ENCODE data around the gene FRMPD1.

Gene FRMPD1

DNA sequence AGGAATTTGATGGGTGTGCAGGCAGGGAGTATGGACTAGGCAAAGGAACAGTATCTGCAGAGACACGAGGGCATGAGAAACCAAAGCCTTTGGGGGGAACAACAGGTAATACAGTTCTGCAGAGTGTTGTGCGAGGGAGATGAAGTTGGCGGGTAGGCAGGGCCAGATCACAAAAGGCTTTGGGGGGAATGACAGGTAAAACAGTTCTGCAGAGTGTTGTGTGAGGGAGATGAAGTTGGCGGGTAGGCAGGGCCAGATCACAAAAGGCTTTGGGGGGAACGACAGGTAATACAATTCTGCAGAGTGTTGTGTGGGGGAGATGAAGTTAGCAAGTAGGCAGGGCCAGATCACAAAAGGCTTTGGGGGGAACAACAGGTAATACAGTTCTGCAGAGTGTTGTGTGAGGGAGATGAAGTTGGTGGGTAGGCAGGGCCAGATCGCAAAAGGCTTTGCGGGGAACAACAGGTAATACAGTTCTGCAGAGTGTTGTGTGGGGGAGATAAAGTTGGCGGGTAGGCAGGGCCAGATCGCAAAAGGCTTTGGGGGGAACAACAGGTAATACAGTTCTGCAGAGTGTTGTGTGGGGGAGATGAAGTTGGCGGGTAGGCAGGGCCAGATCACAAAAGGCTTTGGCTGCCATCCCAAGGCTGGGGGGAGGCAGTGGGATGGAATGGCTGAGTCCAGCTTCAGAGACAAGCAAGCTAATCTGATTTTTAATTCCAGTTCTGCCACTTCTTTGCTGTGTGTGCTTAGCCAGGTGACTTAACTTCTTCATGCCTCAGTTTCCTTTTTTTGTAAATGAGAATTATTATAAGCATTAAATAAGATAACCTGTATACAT lies 33.0 kb downstream of the FRMPD1 start:
- no peak for DNase-seq

DNA sequence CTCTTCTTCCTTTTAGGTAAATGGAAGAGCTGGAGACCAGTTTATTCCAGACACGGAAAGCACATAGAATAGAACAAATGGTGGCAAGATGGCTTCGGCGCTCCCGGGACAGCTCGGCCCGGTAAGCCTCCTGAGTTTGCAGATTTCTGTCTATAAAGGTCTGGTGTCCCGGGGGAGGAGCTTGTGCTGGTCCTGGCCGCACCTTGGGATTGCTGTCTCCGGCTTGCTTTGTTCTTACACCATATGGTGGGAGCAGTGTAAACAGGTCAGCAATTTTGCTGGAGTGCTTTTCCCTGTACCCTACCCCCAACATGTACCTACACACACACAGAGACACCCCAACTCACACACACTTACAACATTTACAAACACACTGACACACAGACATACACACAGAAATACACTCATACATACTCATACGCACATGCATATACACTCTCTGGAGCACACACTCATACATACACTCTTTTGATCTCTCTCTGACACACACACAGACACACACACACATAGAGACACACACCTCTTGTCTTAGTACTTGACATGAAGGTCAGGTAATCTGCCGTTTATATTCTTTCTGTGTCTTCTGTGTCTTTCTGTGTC lies 42.0 kb downstream of the FRMPD1 start:
- no peak for DNase-seq

DNA sequence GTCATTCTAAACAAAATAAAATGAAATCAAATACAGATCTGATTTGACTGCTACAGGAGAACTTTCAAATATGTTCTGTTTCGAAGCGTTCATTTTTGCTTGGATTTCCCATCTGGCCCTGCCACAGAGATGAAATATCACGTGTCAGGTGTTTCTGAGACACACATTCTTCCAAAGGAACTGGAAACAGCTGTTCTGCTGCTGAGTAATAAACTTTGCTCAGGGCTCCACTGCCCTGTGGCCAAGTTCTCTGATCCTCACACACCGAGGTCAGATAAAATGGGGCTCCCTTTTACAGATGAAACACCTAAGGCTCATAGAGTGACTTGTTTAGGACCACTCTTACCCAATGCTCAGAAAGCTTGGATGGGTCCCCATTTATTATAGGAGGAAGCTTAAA lies 42.5 kb downstream of the FRMPD1 start:
- DNase-seq: no peak

DNA sequence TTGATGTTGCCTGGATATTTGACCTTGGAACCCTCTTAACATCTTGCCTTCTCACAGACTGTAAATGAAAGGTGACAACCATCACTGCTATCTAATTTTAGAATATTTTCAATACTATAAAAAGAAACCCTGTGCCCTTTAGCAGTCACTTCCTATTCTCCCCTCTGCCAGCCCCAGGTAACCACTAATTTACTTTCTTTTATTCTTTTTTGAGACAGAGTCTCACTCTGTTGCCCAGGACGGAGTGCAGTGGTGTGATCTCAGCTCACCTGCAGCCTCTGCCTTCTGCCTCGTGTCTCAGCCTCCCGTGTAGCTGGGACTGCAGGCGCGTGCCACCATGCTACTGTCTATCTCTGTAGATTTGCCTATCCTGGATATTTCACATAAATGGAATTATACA lies 43.6 kb downstream of the FRMPD1 start:
- DNase-seq: no peak

DNA sequence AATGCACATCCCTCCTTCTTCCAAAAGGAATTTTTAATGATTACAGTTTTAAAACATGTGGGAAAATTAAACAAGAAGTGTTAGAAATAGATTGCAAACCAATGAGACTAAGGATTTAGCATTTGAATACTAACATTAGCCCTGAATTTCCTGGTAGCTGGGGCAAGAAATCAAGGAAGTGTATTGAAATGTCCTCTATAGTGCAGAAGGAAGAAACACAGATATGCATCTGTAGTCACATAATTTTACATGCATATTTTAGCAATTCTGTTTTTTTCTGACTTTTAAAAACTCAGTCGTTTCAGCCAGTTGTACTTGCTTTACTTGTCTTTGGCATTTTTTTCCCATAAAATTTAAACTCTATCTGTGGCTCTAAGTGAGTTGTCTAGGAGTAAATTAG lies 45.8 kb downstream of the FRMPD1 start:
- DNase-seq: no peak

DNA sequence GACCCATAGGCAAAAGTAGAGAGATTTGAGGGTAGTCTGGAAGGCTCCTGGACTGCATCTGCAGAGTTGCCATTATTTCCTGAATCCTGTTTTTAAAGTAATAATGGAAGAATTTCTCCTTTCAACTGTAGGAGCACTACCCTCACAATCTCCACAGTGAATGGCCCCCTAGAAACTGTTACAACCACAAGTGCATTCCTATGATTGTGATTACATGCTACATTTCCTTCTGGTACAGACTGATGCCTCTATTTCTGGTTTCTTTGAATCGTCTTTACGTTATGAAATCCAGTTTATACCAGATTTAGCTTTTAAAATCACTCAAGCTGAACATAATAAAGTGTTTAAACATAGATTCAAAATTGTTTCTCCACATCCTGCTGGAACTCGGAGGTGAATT lies 49.4 kb downstream of the FRMPD1 start:
- DNase-seq: no peak

DNA sequence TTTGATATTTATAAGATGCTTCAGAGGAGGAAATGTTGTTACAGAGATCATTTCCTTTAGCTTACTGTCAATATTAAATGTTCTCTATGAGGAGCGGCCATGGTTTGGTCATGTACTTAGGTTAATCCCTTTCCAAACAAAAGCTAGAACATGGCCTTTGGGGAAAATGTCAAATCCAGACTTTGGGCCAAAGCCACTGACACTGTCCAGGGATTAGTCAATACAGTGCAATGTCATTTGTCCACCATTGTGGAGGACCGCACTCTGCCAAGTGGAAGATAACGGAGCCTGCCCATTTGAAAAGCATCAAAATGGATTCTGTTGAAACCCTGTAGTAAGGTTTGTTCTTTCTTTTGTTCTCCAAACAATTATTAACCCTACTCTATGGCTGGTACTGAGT lies 50.1 kb downstream of the FRMPD1 start:
- DNase-seq: no peak

DNA sequence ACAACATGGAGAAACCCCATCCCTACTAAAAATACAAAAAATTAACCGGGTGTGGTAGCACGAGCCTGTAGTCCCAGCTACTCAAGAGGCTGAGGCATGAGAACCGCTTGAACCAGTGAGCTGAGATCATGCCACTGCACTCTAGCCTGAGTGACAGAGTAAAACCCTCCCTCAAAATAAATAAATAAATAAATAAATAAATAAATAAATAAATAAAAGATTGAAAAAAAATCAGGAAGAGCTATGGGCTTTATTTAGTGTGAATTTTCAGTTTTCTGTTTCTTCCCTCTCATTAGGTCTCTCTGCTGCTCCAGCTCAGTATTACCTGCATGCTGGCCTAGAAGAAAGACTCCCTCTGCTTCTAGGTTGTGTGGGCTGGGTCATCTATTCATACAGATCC lies 55.0 kb downstream of the FRMPD1 start:
- DNase-seq: no peak

DNA sequence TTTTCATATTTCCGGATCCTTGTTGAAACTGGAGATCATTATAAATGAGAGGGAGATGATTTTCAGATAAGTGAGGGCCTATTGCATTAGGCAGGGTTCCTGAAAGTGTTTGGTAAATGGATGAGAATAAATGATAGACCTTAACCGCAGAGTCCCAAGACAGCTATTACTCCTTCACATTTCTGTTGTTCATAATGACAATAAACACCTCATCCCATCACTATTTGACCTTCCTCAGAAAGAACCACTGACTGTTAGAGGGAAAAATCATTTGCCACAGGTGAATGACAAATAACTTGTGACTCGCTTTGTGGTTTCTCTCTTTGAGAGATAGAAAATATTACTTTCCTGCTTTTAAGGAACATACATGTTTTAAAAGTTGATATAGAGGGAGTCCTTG lies 55.5 kb downstream of the FRMPD1 start:
- no peak for DNase-seq

DNA sequence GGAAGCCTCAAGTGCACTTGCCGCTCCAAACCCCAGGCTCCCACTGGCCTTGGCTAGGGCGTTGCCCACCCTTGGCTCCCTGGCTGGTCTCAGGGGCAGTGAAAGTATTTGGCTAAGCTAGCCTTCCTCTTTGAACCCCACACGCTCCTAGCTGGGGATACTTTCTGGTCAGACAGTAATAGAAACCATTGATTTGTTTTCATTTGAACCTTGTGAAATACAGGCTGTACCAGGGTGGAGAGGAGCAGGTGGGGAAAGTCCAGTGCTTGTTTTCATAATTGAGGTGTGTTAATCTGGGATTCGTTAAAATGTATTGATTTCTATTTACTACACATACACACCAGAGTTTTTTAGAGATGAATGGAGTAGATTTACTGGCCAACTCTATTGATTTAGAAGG lies 57.0 kb downstream of the FRMPD1 start:
- DNase-seq: no peak

DNA sequence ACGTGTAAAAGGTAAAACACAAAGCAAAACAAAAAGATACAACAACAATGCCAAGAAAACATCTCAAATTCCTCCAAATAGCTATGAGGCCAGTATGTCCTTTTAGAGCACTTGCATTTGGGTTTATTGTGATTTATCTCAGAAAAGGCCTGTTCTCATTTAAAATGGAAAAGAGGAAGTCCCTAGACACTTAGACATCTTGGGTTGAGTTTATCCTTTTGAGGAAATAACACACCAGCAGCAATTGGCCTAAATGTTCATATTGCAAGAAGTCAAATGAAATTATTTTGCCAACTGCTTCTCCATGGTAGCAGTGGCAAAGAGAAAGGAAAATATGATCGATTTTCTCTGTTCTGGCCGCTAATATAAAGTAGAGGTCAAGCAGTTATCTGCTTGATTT lies 59.3 kb downstream of the FRMPD1 start:
- DNase-seq: no peak

DNA sequence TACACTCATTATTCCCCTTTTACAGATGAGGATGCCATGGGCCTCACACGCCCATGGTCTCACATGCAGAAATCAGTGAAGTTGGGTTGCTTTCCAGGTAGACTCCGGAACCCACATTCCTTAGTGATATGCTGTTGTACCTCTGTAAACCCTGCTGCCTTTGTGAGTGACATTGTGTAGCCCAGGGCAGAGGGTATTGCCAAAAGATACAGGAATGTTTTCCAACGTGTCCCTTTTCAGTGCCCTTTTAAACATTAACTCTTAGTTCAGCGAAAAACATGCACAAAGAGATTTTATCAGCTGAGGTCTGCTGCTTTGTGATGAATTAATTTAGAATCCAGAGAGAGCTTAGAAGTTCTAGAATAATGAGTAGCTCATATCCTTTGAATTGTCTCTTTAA lies 64.5 kb downstream of the FRMPD1 start:
- no peak for DNase-seq

DNA sequence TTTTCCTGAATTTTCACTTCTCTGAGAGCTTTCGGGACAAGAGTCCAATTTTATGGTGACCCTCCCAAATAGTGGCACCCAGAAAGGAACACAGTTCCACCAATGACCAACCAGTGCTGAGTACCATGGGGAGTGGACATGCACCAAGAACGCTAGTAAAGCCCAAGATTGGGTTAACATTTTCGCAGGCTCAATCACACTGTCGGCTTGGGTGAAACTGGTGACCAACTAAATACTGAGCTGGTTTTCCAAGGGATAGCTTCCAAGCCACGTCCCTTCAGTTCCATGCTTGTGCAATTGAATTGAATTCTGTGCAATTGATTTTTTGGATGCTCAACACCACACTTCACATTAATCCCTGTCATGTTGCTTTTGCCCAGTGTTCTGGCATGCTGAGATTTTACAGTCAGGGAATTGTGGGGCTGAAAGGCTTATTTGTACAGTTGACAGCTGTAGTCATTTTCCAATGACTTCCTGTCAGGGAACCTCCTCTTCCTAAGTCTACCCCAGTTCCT lies 65.3 kb downstream of the FRMPD1 start:
- no peak for DNase-seq

DNA sequence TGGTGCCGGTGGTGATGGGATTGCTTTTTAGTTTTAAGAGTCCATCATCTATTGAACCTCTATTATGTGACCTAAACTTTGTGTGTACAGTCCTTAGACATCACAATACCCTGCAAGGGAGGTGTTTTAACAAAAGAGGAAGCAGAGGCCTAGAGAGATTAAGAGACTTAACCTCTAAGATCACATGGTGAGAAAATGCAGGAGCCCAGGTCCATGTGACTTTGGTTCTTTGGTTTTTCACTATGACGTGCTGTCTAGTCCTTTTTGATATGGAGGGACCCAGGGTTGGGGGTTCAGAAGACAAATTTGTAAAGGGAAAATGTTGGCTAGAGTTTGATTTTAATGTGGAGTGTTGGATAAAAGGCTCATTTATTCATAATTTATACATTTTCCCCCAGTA lies 68.8 kb downstream of the FRMPD1 start:
- no peak for DNase-seq

DNA sequence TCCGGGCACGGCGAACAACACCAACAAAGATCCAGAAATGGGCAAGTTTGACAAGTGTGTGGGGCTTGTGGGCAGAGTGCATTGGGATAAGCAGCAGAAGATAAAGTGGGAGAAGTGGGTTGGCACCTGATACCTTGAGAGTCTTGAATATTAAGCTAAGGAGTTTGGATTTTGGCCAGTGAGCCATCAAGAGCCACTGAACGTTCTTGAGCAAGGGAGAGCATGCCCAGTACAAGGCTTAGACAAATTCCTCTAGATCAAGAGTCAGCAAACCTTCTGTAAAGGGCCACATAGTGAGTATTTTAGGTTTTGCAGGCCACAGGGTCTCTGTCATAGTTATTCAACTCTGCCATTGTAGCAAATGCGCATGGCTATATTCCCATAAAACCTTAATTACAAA lies 76.3 kb downstream of the FRMPD1 start:
- DNase-seq: no peak

DNA sequence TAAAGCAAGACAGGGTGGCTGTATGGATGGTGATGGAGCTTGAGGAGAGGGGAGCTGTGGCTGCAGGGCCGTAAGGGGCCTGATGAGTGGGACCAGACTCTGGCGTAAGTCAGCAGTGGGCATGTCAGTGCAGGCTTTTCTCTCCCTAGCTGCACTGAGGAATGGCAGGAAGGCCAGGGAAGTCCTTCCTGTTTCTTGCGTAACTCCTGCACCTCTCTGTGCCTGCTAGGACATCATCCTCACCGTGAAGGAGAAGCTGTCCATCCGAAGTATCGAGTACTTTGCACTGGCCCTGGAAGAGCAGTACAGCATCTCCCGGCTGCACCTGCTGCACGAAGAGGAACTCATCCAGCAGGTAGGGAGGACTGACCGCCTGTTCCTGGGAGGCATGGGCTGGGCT lies 78.7 kb downstream of the FRMPD1 start:
- DNase-seq: no peak

DNA sequence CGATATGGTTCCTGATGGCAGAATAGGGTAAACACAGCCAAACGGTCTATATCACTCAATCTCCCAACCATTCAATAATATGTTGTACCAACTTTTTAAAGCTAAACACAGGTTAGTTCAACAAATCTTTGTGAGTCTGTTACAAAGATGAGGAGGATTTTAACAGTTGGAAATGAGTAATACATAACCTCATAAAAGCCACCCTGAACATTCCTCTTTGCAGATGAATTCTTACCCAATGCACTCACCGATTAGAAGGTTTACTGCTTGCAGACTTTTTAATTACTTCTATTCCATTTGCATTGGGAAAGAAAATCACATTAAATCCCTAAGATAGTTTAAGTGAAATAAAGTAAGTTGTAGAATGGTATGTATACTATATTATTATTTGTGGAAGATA lies 79.5 kb downstream of the FRMPD1 start:
- no peak for DNase-seq

DNA sequence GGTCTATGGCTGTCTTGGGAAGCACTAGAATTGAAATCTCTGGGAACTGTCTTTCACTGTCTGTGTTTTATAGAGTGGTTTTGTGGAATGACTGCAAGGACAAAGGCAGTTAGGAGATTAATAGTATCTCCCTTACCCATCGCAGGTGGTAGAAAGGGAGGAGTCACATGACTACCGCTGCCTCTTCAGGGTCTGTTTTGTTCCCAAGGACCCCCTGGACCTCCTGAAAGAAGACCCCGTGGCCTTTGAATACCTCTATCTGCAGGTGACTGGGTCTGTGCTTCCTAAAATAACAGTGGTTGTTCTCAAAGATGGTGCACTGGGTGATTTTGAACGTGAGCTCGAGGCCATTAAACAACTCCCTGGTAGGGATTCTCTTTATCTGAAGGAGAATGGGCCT lies 80.1 kb downstream of the FRMPD1 start:
- no peak for DNase-seq

DNA sequence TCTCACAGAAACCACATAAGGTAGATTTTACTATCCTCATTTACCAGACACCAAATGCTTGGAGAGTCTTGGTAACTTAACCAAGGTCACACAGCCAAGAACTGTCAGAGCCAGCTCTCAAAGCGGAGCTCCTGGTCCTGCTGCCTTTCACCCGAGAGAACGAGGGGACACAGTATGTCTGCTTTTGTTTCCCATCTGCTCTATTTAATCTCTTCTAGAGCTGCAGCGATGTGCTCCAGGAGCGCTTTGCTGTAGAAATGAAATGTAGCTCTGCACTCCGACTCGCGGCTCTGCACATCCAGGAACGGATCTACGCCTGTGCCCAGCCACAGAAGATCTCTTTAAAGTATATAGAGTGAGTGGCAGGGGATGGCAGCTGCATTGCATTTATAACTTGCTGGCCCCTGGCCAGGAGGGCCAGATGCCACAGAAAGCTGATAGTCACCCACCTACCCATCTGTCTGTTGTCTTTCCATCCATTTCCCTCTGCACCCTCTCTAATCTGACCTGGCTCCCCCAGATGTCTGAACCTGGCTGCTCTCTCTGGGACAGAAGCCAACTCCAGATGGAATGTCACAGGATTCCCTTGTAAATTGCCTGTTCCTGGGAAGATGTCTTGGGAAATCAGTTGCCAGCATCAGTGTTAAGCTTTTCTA lies 81.5 kb downstream of the FRMPD1 start:
- DNase-seq: no peak

DNA sequence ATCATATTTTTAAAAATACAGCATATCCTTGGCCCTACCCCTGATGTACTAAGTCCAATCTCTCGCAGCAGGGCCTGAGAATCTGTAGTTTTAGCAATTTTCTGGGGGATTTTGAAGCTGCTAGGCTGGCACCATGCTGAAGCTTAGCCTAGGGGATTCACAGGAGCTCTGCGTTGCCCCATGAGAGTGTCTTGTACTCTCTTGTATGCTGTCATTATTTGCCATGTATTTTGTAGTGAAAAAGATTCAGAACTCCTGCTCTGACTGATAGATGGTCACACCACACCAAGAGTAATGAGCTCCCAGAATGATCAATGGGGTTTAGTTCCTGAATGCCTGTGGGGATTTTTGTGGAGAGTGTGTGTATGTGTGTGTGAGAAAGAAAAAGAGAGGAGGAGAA lies 82.2 kb downstream of the FRMPD1 start:
- no peak for DNase-seq

DNA sequence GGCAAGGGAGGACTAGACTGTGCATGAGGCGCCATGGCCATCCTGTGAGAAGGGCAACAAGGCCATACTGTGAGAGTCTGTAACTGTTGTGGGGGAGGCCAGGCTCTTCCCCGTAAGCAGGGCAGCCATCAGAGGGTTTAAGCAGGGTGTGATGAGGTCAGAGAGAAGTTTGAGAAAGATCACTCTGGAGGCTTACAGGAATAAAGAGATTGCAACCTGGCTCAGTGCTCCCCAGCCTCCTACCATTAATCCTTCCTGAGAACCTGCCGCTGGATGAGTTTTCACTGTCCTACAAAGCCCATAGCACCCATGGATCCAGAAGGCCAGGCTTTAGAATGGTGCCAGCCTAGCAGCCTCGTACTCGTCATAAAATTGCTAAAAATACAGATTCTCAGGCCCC lies 88.5 kb downstream of the FRMPD1 start:
- DNase-seq: no peak

DNA sequence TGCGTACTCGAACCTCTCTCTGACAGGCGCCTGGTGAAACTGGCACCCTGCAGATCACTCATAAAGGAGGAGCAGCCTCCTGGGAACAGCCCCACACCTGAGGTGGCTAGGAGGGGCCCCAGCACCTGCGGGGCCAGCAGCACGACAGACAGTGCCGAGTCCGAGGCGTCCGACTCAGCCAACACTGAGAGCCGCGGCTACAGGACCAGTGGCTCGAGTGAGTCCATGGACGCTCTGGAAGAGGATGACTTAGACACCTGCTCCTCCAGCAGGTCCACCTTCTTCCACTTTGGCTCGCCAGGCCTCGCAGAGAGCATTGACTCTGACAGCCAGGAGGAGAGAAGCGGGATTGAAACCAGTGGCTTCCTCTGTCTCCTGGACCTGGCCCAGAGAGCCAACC lies 89.4 kb downstream of the FRMPD1 start:
- no peak for DNase-seq

DNA sequence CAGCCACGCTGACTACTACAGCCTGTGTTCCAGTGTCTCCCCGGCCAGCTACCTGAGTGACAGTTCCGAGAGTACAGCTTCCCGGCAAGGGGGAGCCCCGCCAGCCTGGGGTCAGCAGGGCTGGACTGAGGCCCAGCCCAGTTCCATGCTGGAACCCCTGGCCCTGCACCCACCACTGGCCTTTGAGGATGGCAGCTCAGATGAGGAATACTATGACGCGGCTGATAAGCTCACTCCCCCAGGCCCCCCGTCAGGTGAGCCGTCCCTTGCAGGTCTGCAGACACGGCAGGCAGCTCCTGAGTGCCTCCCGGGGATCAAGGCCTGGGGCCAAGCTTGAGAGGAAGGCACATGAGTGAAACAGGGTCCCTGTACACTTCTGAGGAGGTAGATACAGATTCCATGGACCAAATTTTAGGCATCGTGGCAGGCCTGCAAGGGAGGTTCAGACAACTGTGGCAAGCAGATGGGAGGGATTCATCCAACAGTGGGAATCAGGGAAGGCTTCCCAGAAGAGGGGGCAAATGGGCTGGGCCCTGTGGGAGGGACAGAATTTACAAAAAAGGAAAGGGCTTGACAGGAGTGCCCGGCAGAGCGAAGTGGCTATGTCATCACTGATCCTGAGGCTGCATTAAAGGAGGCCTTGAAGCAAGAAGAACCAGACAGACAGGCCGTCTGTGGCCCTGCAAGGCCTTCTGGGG lies 90.0 kb downstream of the FRMPD1 start:
- DNase-seq: no peak

DNA sequence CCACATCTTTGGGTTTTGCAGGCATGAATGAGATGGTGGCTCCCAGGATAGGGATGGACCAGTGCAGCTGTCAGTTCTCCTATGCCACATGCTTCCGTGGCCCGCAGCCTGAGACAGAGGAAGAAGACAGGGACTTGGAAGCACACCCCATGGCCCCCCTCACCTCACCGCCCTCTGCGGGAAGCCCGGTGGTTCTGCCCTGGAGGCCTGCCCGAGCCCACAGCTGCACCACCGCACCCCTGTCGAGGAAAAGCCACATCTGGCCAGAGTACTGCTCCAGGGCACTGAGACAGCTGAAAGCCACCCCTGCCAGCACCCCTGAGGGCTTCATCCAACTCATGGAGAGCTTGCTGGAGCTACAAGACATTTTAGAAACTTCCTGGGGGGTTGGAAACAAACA lies 95.2 kb downstream of the FRMPD1 start:
- no peak for DNase-seq

Data from activated naive CD4-positive, alpha-beta T cell (primary cell).